Measurements from ENCODE around the gene PURA. TPM values are rescaled to one million over a fixed set of nuclear protein-coding genes. Genes with fewer than 3 reads are reported as not detected.

Gene PURA
- total RNA-seq (2014; rRNA removed; shearing (Covaris generic)) = 8.6 and 10.2 TPM in 2 replicates
- 2.6 and 4.4 TPM in 2 replicates for polyA plus RNA-seq (2014; cell fraction: nucleus; rRNA removed)

GRCh38 chr5:140113699-140114263, at the start of gene PURA:
Gene PURA, plus strand, starts transcription at chr5:140114109. Its CDS starts 73 bp downstream, at chr5:140114182.
- DNase-seq (ENCODE audit: extremely low read depth, low read depth) = peak; percentile 95

- no peak for DNase-seq (ENCODE audit: extremely low read depth, low read depth)
Measured at GRCh38 chr5:140072812-140073211, 41.1 kb upstream of the PURA start.

GRCh38 chr5:140073296-140073695, 40.6 kb upstream of the PURA start:
- DNase-seq (ENCODE audit: extremely low read depth, low read depth) = no peak

- no peak for DNase-seq (ENCODE audit: extremely low read depth, low read depth)
Measured at GRCh38 chr5:140075371-140075770, 38.5 kb upstream of the PURA start.

GRCh38 chr5:140076142-140076541, 37.8 kb upstream of the PURA start:
- no peak for DNase-seq (ENCODE audit: extremely low read depth, low read depth)

- DNase-seq (ENCODE audit: extremely low read depth, low read depth) = no peak
Measured at GRCh38 chr5:140076788-140077187, 37.1 kb upstream of the PURA start.

GRCh38 chr5:140083120-140083519, 30.8 kb upstream of the PURA start:
- no peak for DNase-seq (ENCODE audit: extremely low read depth, low read depth)

- DNase-seq (ENCODE audit: extremely low read depth, low read depth) = no peak
Measured at GRCh38 chr5:140083650-140084049, 30.3 kb upstream of the PURA start.

- no peak for DNase-seq (ENCODE audit: extremely low read depth, low read depth)
Measured at GRCh38 chr5:140084541-140084940, 29.4 kb upstream of the PURA start.

GRCh38 chr5:140090251-140090650, 23.7 kb upstream of the PURA start:
- no peak for DNase-seq (ENCODE audit: extremely low read depth, low read depth)

- DNase-seq (ENCODE audit: extremely low read depth, low read depth) = no peak
Measured at GRCh38 chr5:140093179-140093578, 20.7 kb upstream of the PURA start.

GRCh38 chr5:140093866-140094265, 20.0 kb upstream of the PURA start:
- DNase-seq (ENCODE audit: extremely low read depth, low read depth) = no peak

GRCh38 chr5:140094889-140095288, 19.0 kb upstream of the PURA start:
- DNase-seq (ENCODE audit: extremely low read depth, low read depth) = no peak

GRCh38 chr5:140101179-140101578, 12.7 kb upstream of the PURA start:
- no peak for DNase-seq (ENCODE audit: extremely low read depth, low read depth)

GRCh38 chr5:140103154-140103553, 10.8 kb upstream of the PURA start:
- no peak for DNase-seq (ENCODE audit: extremely low read depth, low read depth)

- DNase-seq (ENCODE audit: extremely low read depth, low read depth) = no peak
Measured at GRCh38 chr5:140104100-140104499, 9.8 kb upstream of the PURA start.

- DNase-seq (ENCODE audit: extremely low read depth, low read depth) = no peak
Measured at GRCh38 chr5:140106101-140106500, 7.8 kb upstream of the PURA start.

- no peak for DNase-seq (ENCODE audit: extremely low read depth, low read depth)
Measured at GRCh38 chr5:140106805-140107311, 7.1 kb upstream of the PURA start.

GRCh38 chr5:140107312-140108092, 6.4 kb upstream of the PURA start:
- peak; percentile 79 for DNase-seq (ENCODE audit: extremely low read depth, low read depth)

GRCh38 chr5:140108093-140109017, 5.6 kb upstream of the PURA start:
- no peak for DNase-seq (ENCODE audit: extremely low read depth, low read depth)
